ENCODE results near the gene CHST2.
A peak's percentile ranks its signal among the peaks of the same experiment; 100 is the strongest.

Gene CHST2

GRCh38 chr3:143118630-143119008 lies 952 bp upstream of the CHST2 start:
- H3K4me3 ChIP-seq (ENCODE audit: low read length): peak overlapping the region; percentile 88
- no peak for TF ChIP-seq CTCF (conservative IDR thresholded peaks at IDR 0.05; ENCODE audit: low read depth, low read length)
- DNase-seq (ENCODE audit: low read depth): no peak

- no peak for TF ChIP-seq CTCF (conservative IDR thresholded peaks at IDR 0.05; ENCODE audit: low read depth, low read length)
- peak overlapping the region; percentile 77 for H3K4me3 ChIP-seq (ENCODE audit: low read length)
- no peak for DNase-seq (ENCODE audit: low read depth)
Observed at GRCh38 chr3:143119974-143120715, 574 bp downstream of the CHST2 start.

- DNase-seq (ENCODE audit: low read depth): no peak
- peak overlapping the region; percentile 77 for H3K4me3 ChIP-seq (ENCODE audit: low read length)
- TF ChIP-seq CTCF (conservative IDR thresholded peaks at IDR 0.05; ENCODE audit: low read depth, low read length): peak; percentile 29
Observed at GRCh38 chr3:143120716-143121240, 1.2 kb downstream of the CHST2 start.

GRCh38 chr3:143121241-143122088 lies 1.9 kb downstream of the CHST2 start:
- peak overlapping the region; percentile 77 for H3K4me3 ChIP-seq (ENCODE audit: low read length)
- DNase-seq (ENCODE audit: low read depth): peak; percentile 20
- peak; percentile 74 for TF ChIP-seq CTCF (conservative IDR thresholded peaks at IDR 0.05; ENCODE audit: low read depth, low read length)

GRCh38 chr3:143122089-143122430 lies 2.5 kb downstream of the CHST2 start:
- no peak overlapping the region for H3K4me3 ChIP-seq (ENCODE audit: low read length)
- no peak for TF ChIP-seq CTCF (conservative IDR thresholded peaks at IDR 0.05; ENCODE audit: low read depth, low read length)
- no peak for DNase-seq (ENCODE audit: low read depth)

- no peak for TF ChIP-seq CTCF (conservative IDR thresholded peaks at IDR 0.05; ENCODE audit: low read depth, low read length)
- H3K4me3 ChIP-seq (ENCODE audit: low read length): no peak overlapping the region
- DNase-seq (ENCODE audit: low read depth): no peak
Observed at GRCh38 chr3:143122608-143123352, 3.2 kb downstream of the CHST2 start.
